Suprapubic skin (tissue), 4 donors: ENCODE data around the gene MAP3K6. TPM values are rescaled to one million over a fixed set of nuclear protein-coding genes. Genes with fewer than 3 reads are reported as not detected.
"Not testable (repeated sequence)": the region's sequence is repeated elsewhere in the genome, so short reads cannot be mapped to it uniquely, and the experiment has no call there.

Source experiments
- DNase-seq, 2 donors: peaks; one replicate each; pipeline ENCODE4 v3.0.0-alpha.2; 2019; ENCODE audit warnings: low spot score in 2 of 2
- H3K27ac ChIP-seq: fragments of 200-600 bp; sonication (generic); one replicate; pipeline ENCODE4 v1.5.1; 2019
- H3K27me3 ChIP-seq: fragments of 200-600 bp; sonication (generic); one replicate; pipeline ENCODE4 v1.5.1; 2019
- H3K36me3 ChIP-seq: fragments of 200-600 bp; sonication (generic); one replicate; pipeline ENCODE4 v1.5.1; 2019
- H3K4me1 ChIP-seq: fragments of 200-600 bp; sonication (generic); one replicate; pipeline ENCODE4 v1.5.1; 2019
- H3K4me3 ChIP-seq: fragments of 200-600 bp; sonication (generic); one replicate; pipeline ENCODE4 v1.5.1; 2019; ENCODE audit warnings: mild to moderate bottlenecking
- H3K9me3 ChIP-seq: fragments of 200-600 bp; sonication (generic); one replicate; pipeline ENCODE4 v1.5.1; 2019
- EP300 ChIP-seq: sonication (generic); formaldehyde crosslinking; IDR thresholded peaks from one replicate; pipeline ENCODE4 v1.6.1; 2017; ENCODE audit warnings: antibody characterized with exemption
- POLR2A ChIP-seq, 2 donors: fragments of 450-650 bp; IDR thresholded peaks; one replicate each; pipeline ENCODE4 v1.6.1; 2017; ENCODE audit warnings: antibody characterized with exemption in 2 of 2, mild to moderate bottlenecking in 2 of 2, moderate library complexity in 2 of 2
- POLR2AphosphoS5 ChIP-seq, 3 donors: sonication (generic); formaldehyde crosslinking; IDR thresholded peaks; one replicate each; pipeline ENCODE4 v1.6.1; 2017; ENCODE audit warnings: antibody characterized with exemption in 3 of 3
- WGBS: methylation state at CpG from one replicate; pipeline ENCODE4 v1.1.5; 2018; 5-methylcytosine and 5-hydroxymethylcytosine counted together
- total RNA-seq, 4 donors: library from RNA; depleted of rRNA; stranded (reverse); fragments of >200 nt; gene quantifications; one replicate each; pipeline ENCODE4 v1.1.0, GENCODE V29; 2016
- TF ChIP-seq, protein P1 (sequence below), 2 donors: fragments of 200-600 bp in 1 of 2; fragments of 450-650 bp in 1 of 2; sonication (generic) in 1 of 2; IDR thresholded peaks; one replicate each; pipeline ENCODE4 v1.5.1; 2016 to 2019; ENCODE audit warnings: antibody characterized with exemption in 2 of 2, mild to moderate bottlenecking in 1 of 2, moderate library complexity in 1 of 2

MAP3K6 gene
- total RNA-seq, 4 donors from 2014 or later, result 85.4 to 147 (median 137) TPM

DNA sequence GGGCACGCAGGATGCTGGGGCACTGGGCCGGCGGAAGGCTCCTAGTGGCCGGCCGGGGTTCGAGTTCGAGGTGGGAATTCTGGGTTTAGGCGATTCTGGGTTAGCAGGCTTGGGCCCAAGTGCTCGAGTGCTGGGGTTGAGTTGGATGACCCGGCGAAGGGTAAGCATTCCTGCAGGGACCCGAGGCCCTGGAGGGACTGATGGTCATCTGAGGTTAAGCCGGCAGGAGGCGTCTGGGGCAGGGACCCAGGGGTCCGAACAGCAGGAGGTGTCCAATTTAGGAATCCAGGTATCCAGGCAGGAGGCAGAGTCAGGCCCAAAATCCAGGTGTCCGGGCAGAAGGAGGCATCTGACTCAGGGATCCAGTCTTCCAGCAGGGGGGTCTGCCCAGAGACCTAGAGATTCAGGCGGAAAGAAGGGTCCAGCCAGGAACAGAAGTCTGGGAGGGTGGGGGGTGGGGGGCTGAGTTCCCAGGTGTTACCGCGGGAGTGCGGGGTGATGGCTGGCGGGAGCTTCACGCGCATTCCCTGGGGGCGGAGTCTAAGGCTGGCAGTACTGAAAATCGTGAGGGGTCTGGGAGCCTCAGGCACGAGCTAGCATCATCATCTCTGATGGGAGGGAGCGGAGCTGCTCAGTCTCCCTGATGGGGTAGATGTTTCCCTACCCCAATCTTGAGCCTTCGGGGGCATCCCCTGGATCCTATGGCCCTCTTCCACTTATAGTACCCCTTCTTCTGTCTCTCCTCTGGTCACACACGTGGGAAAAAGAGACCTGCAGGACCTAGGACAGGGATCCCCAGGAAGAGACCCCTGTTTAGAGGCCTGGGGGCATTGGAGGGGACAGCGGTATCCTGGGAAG is 26.2 kb upstream of the MAP3K6 start:
- no peaks in the 10 kb centered on the region for H3K9me3 ChIP-seq
- H3K4me3 ChIP-seq, result peak overlapping the region; percentile 48
- H3K27me3 ChIP-seq, result no peaks in the 10 kb centered on the region
- no peak for DNase-seq
- peaks cover 39% of the 10 kb centered on the region for H3K4me1 ChIP-seq
- TF ChIP-seq, protein P1, sequence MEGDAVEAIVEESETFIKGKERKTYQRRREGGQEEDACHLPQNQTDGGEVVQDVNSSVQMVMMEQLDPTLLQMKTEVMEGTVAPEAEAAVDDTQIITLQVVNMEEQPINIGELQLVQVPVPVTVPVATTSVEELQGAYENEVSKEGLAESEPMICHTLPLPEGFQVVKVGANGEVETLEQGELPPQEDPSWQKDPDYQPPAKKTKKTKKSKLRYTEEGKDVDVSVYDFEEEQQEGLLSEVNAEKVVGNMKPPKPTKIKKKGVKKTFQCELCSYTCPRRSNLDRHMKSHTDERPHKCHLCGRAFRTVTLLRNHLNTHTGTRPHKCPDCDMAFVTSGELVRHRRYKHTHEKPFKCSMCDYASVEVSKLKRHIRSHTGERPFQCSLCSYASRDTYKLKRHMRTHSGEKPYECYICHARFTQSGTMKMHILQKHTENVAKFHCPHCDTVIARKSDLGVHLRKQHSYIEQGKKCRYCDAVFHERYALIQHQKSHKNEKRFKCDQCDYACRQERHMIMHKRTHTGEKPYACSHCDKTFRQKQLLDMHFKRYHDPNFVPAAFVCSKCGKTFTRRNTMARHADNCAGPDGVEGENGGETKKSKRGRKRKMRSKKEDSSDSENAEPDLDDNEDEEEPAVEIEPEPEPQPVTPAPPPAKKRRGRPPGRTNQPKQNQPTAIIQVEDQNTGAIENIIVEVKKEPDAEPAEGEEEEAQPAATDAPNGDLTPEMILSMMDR (IDR thresholded peaks at IDR 0.05), result no peak
- TF ChIP-seq POLR2AphosphoS5 (IDR thresholded peaks at IDR 0.05), result no peak
- no peak for TF ChIP-seq POLR2A (IDR thresholded peaks at IDR 0.05)
- TF ChIP-seq EP300, result no peak
- no peaks in the 10 kb centered on the region for H3K36me3 ChIP-seq
- 64% methylated on average over 18 of the region's 30 CpGs for WGBS
- no peak overlapping the region for H3K27ac ChIP-seq

DNA sequence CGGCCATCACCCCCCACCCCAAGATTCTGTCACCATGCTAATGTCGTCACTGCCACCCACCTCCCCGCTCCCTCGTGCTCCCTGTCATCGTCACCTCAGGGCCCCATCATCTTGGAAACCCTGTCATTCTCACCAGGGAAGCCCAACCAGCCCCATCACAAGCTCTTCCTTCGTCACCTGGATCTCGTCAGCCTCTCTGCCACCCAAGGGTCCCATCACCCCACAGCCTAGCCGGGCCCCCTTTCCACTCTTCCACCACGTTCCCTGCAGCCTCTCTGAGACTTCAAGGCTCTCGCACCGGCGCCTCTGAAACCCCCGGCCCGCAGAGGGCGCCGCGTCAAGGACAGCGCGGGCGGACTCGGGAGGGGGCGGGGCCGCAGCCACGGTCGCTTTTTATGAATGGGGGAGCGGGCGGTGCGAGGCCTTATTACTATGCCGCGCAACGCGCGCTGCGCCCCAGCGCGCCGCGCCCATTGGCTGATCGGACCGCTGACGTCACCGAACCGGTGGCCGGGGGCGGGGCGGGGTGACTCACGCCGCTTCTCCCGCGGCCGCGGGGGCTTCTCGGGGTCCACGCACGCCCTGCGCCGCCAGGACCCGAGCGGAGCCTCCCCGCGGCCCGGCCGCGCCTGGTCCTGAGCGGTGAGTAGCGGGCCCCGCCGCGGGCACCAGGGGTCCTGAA is 25.5 kb upstream of the MAP3K6 start, which contains the start of gene GPR3:
GPR3 (plus strand) TSS at position 527 of the 682 bp plus-strand sequence. CDS start 1,177 bp downstream, outside the sequence.
- peak; percentile 94 to 96 for DNase-seq
- 6% methylated on average over 32 of the region's 69 CpGs for WGBS
- Histone ChIP-seq H3K4me1 (peaks cover 35% of the 10 kb centered on the region), H3K4me3 (peak within 1 kb of the TSS; percentile 48), H3K9me3 (no peaks in the 10 kb centered on the region), H3K36me3 (no peaks in the 10 kb centered on the region), H3K27me3 (no peaks in the 10 kb centered on the region), H3K27ac (no peak within 1 kb of the TSS)
- TF ChIP-seq, protein P1 (IDR thresholded peaks at IDR 0.05), result peak; percentile 31 to 66
- TF ChIP-seq EP300 (no peak), POLR2AphosphoS5 (IDR thresholded peaks at IDR 0.05) (peak in 1 of 3 donors; percentile 55), POLR2A (IDR thresholded peaks at IDR 0.05) (no peak)

DNA sequence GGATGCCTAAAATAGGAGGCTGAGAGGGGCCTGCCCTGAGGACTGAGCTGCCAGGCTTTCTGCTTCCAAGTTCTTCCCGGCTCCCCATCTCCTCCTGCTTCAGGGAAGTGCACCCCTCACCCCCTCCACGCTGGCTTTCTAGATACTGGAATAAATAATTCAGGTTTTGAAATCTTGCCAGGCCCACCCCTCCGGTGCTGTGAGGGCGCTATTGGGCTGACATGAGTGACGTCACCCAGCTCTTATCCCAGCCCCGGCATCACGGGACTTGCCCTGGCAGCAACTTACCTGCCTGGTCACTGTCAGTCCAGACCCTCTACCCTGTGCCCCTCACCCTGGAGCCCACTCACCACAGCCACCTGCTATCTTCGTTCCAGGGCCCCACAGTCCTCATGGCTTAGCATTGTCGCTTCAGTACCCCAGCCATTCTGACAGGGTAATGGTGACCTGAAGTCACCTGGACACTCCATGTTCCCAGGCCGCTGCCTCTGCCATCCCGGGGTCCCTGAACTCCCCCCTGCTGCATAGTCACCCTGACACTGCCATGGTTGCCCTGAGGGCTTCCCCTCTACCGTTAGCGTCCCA is 24.8 kb upstream of the MAP3K6 start:
- no peak for DNase-seq
- Histone ChIP-seq H3K4me3 (peak overlapping the region; percentile 48), H3K4me1 (peaks cover 30% of the 10 kb centered on the region), H3K9me3 (no peaks in the 10 kb centered on the region), H3K27ac (no peak overlapping the region), H3K36me3 (no peaks in the 10 kb centered on the region), H3K27me3 (no peaks in the 10 kb centered on the region)
- no peak for TF ChIP-seq EP300
- TF ChIP-seq, protein P1 (IDR thresholded peaks at IDR 0.05), result no peak
- TF ChIP-seq POLR2AphosphoS5 (IDR thresholded peaks at IDR 0.05), result no peak
- no peak for TF ChIP-seq POLR2A (IDR thresholded peaks at IDR 0.05)
- 16% methylated on average over 12 of the region's 13 CpGs for WGBS

DNA sequence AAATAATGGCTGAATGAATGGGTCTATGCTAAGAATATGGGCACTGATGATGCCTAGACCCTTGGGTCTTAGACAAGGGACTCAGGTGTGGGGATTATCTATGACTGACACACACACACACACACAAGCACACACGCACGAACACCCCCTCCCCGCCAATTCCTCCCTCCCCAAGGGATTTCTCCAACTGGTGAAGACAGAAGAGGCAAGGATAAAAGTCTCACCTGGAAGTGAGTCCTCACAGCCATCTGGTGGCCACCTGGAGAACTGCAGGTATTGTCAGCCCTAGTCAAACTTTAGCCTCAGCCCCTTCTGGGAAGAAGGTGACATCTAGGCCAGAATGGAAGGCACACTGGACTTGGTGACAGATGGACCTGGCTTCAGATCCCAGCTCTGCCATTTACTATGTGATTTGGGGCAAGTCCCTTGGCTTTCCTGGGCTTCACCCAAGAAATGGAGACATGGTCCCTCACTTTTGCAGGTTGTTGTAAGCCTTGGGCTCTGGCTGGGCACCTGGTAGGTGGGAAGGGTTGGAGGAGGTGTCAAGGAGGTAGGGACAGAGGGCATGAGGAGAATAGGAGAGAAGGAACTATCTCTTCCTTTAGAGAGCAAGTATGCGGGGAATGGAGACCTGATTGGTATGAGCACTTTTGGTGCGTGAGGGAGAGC is 21.7 kb upstream of the MAP3K6 start:
- TF ChIP-seq POLR2A (IDR thresholded peaks at IDR 0.05) (no peak), EP300 (no peak), POLR2AphosphoS5 (IDR thresholded peaks at IDR 0.05) (no peak)
- TF ChIP-seq, protein P1 (IDR thresholded peaks at IDR 0.05), result peak; percentile 80 to 83
- DNase-seq, result no peak
- Histone ChIP-seq H3K9me3 (no peaks in the 10 kb centered on the region), H3K4me1 (peaks cover 18% of the 10 kb centered on the region), H3K4me3 (no peak overlapping the region), H3K36me3 (no peaks in the 10 kb centered on the region), H3K27ac (no peak overlapping the region), H3K27me3 (no peaks in the 10 kb centered on the region)
- WGBS, result 38% methylated on average over 5 of the region's 5 CpGs

DNA sequence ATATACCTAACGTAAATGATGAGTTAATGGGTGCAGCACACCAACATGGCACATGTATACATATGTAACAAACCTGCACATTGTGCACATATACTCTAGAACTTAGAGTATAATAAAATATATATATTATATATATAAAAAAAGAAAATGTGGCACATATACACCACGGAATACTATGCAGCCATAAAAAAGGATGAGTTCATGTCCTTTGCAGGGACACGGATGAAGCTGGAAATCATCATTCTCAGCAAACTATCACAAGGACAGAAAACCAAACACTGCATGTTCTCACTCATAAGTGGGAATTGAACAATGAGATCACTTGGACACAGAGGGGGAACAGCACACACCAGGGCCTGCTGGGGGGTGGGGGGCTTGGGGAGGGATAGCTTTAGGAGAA is 18.0 kb upstream of the MAP3K6 start:
- not testable (repeated sequence) for H3K36me3 ChIP-seq, H3K27me3 ChIP-seq, H3K27ac ChIP-seq, DNase-seq, H3K4me3 ChIP-seq, H3K9me3 ChIP-seq
- peaks cover 37% of the 10 kb centered on the region for H3K4me1 ChIP-seq
- 96% methylated on average over 3 of the region's 3 CpGs for WGBS
